ENCODE data around the gene NAA80.
A peak's percentile ranks its signal among the peaks of the same experiment; 100 is the strongest.

NAA80 gene

DNA sequence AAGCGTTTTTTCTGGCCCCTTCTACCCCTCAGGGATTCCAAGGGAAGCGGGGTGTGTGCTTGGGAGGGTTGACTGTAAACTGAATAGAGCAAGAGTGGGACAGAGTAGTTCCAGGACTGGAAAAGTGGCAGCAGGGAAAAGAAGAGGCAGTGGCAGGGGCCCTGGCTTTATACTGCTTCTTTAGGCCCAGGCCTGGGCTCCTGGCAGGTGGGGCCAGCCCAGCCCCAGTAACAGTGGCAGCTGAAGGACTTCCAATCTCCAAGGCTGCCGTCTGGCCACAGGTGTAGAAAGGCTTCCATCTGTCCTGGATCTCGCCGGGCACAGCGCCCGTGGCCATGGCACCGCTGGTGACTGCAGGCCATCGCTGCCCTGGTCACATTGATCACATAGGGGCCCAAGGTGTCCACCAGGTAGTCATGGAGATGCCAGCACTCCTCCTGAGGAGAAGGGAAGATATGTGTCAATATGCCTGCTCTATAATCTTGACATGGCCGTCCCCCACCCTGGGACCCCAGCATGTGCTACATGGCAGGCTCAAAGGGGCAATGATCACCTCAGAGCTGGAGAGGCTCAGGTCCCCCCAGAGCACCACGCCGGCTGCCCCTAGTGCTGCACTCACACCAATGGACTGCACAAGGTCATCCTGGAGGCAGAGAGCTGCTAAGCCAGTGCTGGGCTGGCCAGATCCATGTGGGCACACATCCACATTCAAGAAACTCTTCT, 6.0 kb downstream of the NAA80 start:
- Histone ChIP-seq H3K27ac (peak overlapping the region; percentile 45), H3K4me2 (ENCODE audit: low read length) (peak overlapping the region; percentile 98), H3K9ac (no peak overlapping the region), H2AFZ (peak overlapping the region; percentile 86), H3K79me2 (peaks cover 5% of the 10 kb centered on the region), H3K9me3 (ENCODE audit: control insufficient read depth, low read length) (no peaks in the 10 kb centered on the region), H3K27me3 (ENCODE audit: control insufficient read depth, insufficient read depth, low read length) (no peaks in the 10 kb centered on the region), H3K36me3 (ENCODE audit: control insufficient read depth, insufficient read depth, low read length) (no peaks in the 10 kb centered on the region), H3K4me3 (ENCODE audit: low read depth, low read length) (no peak overlapping the region), H3K4me1 (peaks cover 10% of the 10 kb centered on the region)
- no peak for TF ChIP-seq CTCF (IDR thresholded peaks at IDR 0.05)

DNA sequence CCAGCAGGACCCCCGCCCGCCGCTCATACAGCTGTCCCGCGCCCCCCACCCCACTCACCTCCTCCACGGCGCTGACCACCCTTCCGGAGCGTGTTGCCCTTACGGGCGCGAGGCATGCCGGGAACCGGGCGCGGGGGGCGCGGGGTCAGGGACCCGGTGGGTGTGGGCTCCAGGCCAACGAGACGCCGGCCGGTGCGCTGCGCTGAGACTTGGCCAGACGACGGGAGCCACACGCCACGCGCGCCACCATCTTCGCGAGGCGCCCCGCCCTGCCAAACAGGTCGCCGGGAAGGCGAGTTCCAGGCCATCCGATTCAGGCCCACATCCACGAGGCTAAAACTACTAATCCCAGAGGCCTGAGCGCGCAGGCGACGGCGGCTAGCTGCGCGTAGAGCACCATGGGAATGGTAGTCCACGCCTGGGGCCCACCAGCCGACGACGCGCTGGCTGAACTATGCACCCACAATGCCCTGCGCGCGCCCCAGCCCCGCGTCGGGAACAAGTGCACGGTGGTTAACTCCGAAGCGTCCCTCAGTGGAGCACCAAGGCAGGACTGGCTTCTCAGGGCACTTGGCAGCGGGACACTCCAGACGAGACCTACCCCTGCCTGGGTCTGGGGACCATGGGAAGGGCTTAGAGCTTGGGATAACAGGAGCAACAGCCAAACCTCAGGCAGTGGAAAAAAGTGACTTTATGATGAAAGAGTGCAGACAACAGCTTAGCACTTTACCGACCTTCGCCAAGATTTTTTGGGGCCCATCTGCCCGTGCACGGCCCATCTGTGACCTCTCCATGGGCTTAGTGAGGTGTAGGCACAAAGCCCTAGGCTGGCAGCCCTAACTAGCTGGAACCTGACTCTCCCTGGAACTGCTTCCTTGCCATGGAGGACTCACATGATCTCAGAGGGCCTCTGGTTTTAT, 6.8 kb downstream of the NAA80 start, which contains the start of gene IFRD2:
Gene IFRD2, minus strand, starts transcription at position 271 of the 920 bp plus-strand sequence. Its CDS starts 155 bp downstream, at position 116.
- no peaks in the 10 kb centered on the region for H3K9me3 ChIP-seq (ENCODE audit: control insufficient read depth, low read length)
- H3K4me2 ChIP-seq (ENCODE audit: low read length), result peak within 1 kb of the TSS; percentile 98
- peak within 1 kb of the TSS; percentile 64 for H3K9ac ChIP-seq
- peaks cover 5% of the 10 kb centered on the region for H3K79me2 ChIP-seq
- TF ChIP-seq CTCF (IDR thresholded peaks at IDR 0.05), result peak; percentile 5
- peak within 1 kb of the TSS; percentile 45 for H3K27ac ChIP-seq
- H3K4me1 ChIP-seq, result peaks cover 7% of the 10 kb centered on the region
- H2AFZ ChIP-seq, result peak within 1 kb of the TSS; percentile 86
- H3K36me3 ChIP-seq (ENCODE audit: control insufficient read depth, insufficient read depth, low read length), result no peaks in the 10 kb centered on the region
- no peaks in the 10 kb centered on the region for H3K27me3 ChIP-seq (ENCODE audit: control insufficient read depth, insufficient read depth, low read length)
- H3K4me3 ChIP-seq (ENCODE audit: low read depth, low read length), result peak within 1 kb of the TSS; percentile 91

DNA sequence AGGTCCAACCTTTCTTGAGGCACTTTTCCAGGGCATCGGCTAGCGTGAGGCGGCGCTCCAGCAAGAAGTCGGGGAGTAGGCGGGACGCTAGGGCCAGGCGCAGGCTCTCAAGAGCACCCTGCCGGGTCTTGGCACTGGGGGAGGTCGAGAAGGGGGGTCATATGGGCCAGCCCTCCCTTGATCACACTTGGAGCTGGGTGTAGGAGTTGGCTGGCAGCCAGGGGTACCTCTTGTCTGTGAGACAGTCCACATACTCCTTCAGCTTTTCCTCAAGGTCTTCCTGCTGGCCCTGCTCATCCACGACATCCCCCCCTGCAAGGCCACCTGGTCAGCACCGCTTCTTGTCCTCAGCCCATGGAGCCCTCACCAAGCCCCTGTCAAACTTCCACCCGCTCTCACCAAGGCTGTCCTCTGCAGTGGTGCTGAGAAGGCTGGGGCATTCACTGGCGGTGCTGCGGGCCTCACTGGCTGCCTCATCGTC, 9.0 kb downstream of the NAA80 start:
- Histone ChIP-seq H3K4me2 (ENCODE audit: low read length) (no peak overlapping the region), H2AFZ (no peak overlapping the region), H3K27me3 (ENCODE audit: control insufficient read depth, insufficient read depth, low read length) (no peaks in the 10 kb centered on the region), H3K79me2 (peaks cover 5% of the 10 kb centered on the region), H3K4me3 (ENCODE audit: low read depth, low read length) (no peak overlapping the region), H3K36me3 (ENCODE audit: control insufficient read depth, insufficient read depth, low read length) (no peaks in the 10 kb centered on the region), H3K27ac (no peak overlapping the region), H3K4me1 (peaks cover 7% of the 10 kb centered on the region), H3K9ac (no peak overlapping the region), H3K9me3 (ENCODE audit: control insufficient read depth, low read length) (no peaks in the 10 kb centered on the region)
- no peak for TF ChIP-seq CTCF (IDR thresholded peaks at IDR 0.05)

DNA sequence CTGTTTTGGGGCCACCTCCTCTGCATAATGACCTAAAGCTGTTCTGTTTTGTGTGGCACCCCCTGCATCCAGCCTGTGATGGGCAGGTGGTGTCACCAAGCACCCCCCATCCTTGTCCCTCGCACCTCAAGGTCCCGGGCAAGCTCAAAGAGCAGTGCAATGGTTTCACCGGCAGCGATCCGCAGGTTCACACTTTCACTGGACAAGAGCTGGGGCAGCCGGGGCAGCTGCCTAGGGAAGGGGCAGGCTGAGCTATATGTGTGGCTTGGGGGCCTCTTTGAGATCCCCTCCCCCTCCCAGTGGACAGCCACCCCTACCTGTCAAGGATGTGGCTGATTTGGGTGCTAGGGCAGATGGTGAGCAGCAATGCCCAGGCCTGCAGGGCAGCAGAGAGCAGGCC, 10.1 kb downstream of the NAA80 start:
- Histone ChIP-seq H3K79me2 (peaks cover 5% of the 10 kb centered on the region), H3K9ac (no peak overlapping the region), H2AFZ (no peak overlapping the region), H3K9me3 (ENCODE audit: control insufficient read depth, low read length) (no peaks in the 10 kb centered on the region), H3K4me3 (ENCODE audit: low read depth, low read length) (no peak overlapping the region), H3K4me1 (peaks cover 7% of the 10 kb centered on the region), H3K4me2 (ENCODE audit: low read length) (no peak overlapping the region), H3K27ac (no peak overlapping the region), H3K27me3 (ENCODE audit: control insufficient read depth, insufficient read depth, low read length) (no peaks in the 10 kb centered on the region), H3K36me3 (ENCODE audit: control insufficient read depth, insufficient read depth, low read length) (no peaks in the 10 kb centered on the region)
- TF ChIP-seq CTCF (IDR thresholded peaks at IDR 0.05), result no peak

Measured in parathyroid adenoma (tissue), 2 donors.